Omental fat pad (tissue), 4 donors: ENCODE measurements around the gene MCAT. TPM values are rescaled to one million over a fixed set of nuclear protein-coding genes. Genes with fewer than 3 reads are reported as not detected.

Experiments
- ATAC-seq: fragments of 150-250 bp; one replicate; pipeline ENCODE4 v1.9.1; 2016; ENCODE audit warnings: mild to moderate bottlenecking, moderate library complexity; ENCODE audit not compliant: low FRiP score
- DNase-seq: peaks from one replicate; pipeline ENCODE4 v3.0.0-alpha.2; 2019; ENCODE audit warnings: low spot score
- total RNA-seq, 4 donors: library from RNA; depleted of rRNA; stranded (reverse); fragments of >200 nt; gene quantifications; one replicate each; pipeline ENCODE4 v1.1.0, GENCODE V29; 2016
- TF ChIP-seq, protein P1 (sequence below), 3 donors: fragments of 450-650 bp; IDR thresholded peaks; one replicate each; pipeline ENCODE4 v1.5.1; 2016 to 2017; ENCODE audit warnings: antibody characterized with exemption in 3 of 3, mild to moderate bottlenecking in 3 of 3, moderate library complexity in 2 of 3

Gene MCAT
- total RNA-seq, 4 donors from 2014 or later: 19.3 to 28.6 (median 25.2) TPM

DNA sequence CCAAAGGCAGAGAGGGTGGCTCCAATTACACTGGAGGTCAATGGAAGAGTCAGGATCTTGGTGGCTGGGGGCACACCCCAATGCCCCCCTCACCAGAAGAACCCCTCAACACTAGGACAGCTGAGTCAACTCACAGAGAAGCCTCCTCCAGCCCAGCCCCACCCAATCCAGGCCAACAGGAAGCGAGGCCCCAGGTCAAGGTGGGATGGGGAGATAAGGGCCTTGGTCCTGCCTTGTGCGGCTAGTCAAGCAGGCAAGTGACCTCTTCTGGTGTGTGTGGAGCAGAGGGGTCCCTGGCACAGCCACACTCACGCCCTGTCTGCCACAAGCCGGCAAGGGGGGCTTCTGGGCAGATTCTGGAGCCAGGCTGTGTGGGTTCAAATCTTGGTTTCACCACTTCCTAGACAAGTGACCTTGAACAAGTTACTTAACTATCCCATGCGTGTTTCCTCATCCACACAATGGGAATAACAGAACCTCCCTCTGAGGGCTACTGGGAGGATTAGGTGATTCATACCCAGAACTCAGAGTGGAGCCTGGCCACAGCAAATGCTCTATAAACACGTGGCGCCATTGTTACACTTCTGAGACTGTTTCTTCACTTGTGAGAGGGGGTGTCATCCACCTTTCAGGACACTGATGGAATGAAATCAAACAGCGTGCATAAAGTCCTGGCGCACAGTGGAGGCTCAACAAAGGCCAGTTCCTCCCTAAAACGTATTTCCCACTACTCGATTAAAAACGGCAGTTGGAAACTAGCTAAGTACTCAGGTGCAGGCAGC is 40.5 kb upstream of the MCAT start:
- no peak for DNase-seq
- TF ChIP-seq, protein P1, sequence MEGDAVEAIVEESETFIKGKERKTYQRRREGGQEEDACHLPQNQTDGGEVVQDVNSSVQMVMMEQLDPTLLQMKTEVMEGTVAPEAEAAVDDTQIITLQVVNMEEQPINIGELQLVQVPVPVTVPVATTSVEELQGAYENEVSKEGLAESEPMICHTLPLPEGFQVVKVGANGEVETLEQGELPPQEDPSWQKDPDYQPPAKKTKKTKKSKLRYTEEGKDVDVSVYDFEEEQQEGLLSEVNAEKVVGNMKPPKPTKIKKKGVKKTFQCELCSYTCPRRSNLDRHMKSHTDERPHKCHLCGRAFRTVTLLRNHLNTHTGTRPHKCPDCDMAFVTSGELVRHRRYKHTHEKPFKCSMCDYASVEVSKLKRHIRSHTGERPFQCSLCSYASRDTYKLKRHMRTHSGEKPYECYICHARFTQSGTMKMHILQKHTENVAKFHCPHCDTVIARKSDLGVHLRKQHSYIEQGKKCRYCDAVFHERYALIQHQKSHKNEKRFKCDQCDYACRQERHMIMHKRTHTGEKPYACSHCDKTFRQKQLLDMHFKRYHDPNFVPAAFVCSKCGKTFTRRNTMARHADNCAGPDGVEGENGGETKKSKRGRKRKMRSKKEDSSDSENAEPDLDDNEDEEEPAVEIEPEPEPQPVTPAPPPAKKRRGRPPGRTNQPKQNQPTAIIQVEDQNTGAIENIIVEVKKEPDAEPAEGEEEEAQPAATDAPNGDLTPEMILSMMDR (IDR thresholded peaks at IDR 0.05): no peak
- no peak for ATAC-seq

DNA sequence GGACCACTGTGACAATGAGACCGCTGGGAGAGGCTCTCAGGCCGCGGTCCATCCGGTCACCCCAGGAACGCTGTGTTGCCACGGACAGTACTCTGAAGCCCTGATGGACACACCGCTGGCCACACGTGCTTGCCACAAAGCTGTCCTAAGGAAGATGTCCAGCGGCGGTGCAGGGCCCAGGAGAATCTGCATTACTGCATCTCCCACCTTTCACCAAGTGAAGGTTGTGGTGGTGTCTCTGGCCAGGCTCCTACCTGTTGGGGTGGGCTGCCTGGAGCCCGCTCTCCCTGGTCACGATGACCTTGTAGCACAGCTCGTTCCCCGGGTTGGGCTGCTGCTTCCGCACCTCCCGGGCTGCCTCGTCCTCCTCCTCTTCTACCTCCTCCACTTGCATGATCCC is 39.5 kb upstream of the MCAT start:
- TF ChIP-seq, protein P1 (IDR thresholded peaks at IDR 0.05): no peak
- ATAC-seq: no peak
- no peak for DNase-seq

DNA sequence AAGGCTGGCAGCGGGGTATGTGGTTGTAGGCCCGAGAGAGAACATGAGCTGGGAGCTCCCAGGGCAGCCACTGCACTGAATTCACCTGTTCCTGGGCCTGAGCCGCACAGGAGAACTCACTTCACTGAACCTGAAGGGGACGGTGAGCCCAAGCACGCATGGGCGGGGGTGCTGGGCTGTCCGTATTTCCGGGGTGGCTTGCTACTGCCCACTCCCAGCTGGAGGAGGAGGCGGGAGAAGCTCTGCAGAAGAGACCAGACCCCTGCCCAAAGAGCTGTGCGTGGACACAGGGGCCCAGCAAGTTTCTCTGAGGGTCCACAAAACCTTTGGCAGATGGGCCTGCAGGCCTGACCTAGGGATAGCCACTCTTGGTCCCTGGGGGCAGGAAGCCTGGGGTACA is 38.9 kb upstream of the MCAT start:
- DNase-seq: no peak
- no peak for ATAC-seq
- TF ChIP-seq, protein P1 (IDR thresholded peaks at IDR 0.05): no peak

DNA sequence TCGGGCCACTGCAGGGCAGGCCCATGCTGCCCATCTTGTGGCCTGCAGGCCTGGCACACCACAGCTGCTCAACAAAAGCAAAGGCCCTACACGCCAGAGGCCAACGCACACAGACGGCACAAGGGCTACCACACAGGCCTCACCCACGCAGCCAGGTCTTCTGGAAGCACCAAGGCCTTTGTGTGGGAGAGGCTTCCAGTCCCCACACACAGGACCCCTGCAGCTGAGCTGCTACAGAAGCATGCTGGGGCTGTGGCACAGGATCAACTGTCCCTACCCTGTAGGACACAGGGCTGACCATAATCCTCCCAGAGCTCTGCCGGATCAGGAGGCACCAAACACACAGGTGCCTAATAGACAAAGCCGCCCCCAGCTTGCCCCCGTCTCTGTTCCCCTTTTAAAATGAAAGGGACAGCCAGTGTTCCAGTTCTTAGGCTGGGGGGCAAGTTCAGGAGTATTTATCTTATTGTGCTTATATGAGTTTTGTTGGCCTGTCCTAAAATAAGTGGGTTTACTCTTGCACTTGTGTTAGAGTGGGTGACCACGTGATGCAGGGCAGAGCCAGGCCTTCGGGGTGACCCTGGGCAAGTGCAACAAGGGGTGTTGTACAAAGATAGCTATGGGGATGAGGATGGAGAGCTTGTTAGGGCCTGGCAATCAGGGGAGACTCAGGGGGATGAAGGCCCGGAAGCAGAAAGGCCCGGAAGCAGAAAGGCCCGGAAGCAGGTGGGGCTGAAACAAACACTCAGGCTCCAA is 38.3 kb upstream of the MCAT start:
- DNase-seq (no peak), ATAC-seq (no peak)
- TF ChIP-seq, protein P1 (IDR thresholded peaks at IDR 0.05): no peak

DNA sequence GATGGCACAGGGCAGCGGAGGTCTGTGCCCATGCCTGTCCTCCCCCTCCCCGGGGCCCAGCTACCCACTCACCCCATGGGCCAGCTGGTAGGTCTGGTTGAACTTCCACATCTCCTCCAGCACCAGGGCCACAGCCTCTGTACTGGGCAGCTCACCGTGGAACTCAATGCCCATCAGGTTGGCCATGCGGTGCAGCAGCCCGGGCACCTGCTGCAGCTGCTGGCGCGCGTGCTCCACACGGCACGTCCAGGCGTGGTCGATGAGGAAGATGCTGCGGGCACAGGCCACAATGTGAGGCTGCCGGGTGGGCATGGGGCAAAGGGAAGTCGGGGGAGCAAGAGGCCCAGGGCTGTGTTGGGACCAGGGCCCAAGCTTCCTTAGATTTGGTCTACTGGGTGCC is 37.5 kb upstream of the MCAT start:
- no peak for DNase-seq
- no peak for ATAC-seq
- TF ChIP-seq, protein P1 (IDR thresholded peaks at IDR 0.05): no peak

DNA sequence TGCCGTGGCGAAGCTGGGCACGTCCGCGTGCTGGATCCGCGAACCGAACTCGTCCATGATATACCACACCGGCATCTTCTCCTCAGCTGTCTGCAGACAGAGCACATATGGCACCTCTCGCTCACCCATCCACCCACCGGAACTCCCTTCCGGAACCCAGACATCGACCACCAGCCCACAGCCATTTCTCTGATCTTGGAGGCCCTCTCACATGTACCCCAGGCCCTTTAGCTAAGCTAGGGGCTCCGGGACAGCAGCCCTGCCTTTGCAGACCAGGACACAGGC is 36.7 kb upstream of the MCAT start:
- DNase-seq: no peak
- TF ChIP-seq, protein P1 (IDR thresholded peaks at IDR 0.05): no peak
- no peak for ATAC-seq
